Transverse colon (tissue), 4 donors: ENCODE results near the gene IGF1.

Source experiments
- CTCF ChIP-seq, 5 experiments: fragments of 200-600 bp in 3 of 5; fragments of 450-650 bp in 2 of 5; sonication (generic) in 3 of 5; IDR thresholded peaks; 1 replicate in 2 of 5; 2 replicates in 3 of 5; pipeline ENCODE4 v1.5.1; 2016 to 2017; ENCODE audit warnings: antibody characterized with exemption in 5 of 5, inconsistent platforms in 3 of 5, mild to moderate bottlenecking in 2 of 5, moderate library complexity in 1 of 5
- EP300 ChIP-seq: sonication (generic); formaldehyde crosslinking; IDR thresholded peaks from one replicate; pipeline ENCODE4 v1.6.1; 2017; ENCODE audit warnings: antibody characterized with exemption, low read depth
- POLR2AphosphoS5 ChIP-seq, 3 donors: sonication (generic); formaldehyde crosslinking; IDR thresholded peaks; one replicate each; pipeline ENCODE4 v1.6.1; 2016; ENCODE audit warnings: antibody characterized with exemption in 3 of 3

- TF ChIP-seq CTCF (IDR thresholded peaks at IDR 0.05) (no peak), POLR2AphosphoS5 (IDR thresholded peaks at IDR 0.05) (no peak), EP300 (no peak)
Observed at GRCh38 chr12:102496591-102496990, 16.2 kb upstream of the IGF1 start.
